GM21723 (cell line): ENCODE data around the gene KCTD16.

Experiments used
- ATAC-seq: cut with Tn5 transposase; IDR thresholded peaks from one replicate; pipeline ENCODE4 v1.9.1; 2021; ENCODE audit warnings: mild to moderate bottlenecking, moderate library complexity; ENCODE audit not compliant: unreplicated experiment

KCTD16 gene

DNA sequence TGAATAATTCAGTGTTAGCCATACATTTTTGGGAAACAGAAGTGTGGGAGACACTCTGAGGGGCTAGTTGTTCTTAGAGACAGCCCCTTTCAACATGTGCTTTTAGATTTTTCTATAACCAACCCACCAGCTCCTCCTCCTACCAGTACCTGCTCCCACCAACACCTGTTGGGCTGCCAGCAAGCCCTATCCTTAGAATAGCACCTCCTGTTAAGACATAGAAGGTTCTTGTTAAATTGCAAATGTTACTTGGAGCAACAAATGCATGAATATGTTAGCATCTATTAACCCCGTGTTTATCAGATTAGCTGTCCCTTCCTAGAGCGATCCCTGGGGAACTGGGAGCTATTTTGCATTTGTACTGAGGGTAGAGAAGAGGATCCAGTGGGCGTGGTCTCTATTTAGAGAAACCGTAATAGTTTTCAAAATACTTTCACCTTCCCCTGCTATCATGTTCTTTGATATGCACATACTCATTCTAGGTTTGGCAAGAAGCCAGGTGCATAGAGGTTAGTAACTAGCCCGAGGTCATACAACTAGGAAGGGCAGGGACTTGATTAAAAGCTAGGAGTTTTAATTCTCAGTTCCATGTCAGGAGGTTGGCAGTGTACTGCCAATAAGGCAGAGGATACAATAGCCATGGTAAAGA lies 334.4 kb downstream of the KCTD16 start:
- ATAC-seq: no peak

DNA sequence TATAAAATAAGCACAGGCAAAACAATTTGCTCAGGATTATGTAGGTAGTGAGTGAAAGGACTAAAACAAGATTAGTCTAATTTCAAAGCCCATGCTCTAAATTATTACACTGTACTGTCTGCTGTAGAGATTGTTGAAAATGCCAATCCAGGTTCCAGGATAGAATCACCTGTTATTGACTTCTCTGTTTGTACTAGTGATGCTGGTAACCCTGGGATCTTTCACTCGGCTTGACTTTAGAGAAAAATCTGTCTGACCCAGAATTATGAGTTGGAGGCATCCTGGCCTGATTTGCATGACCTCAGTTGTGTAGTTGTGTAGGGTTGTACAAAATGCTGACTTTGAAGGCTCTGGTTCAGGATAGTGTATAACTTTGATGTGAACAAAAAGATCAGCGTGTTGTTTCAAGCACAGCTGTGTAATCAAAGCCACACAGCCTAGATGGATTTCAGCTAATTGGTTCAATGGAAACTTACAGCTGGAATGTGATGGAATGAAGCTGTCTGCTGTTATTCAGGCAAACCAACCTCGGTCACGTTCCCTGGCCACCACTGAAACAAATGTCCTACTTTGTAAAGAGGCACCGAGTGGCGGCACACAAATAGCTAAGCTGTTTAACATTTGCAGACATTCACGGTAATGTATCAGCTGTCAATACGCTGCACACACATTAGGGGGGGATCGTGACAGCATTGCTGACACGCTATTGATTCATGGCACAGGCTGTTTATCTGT lies 340.3 kb downstream of the KCTD16 start:
- ATAC-seq: no peak

DNA sequence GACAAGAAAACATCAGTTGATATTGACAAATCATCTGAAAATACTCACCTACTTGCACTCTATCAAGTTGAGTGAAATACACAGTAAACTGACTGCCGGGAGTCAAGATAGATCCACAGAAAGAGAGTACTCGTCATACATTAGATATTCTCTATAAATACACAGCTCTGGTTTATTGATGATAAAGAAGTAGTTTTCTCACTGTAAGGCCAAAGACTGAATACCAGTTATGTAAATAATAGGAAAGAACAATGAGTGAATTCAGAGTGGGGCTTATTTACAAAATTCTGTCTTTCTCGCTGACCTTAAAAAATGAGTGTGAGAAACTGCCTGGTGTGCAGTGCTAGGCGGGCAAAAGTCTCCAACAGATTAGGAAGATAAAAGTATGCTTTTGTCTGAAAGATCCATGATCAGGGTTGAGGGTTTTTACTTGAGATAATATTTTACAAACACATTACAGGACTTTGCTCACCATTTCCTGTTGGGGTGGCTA lies 341.0 kb downstream of the KCTD16 start:
- ATAC-seq: no peak

DNA sequence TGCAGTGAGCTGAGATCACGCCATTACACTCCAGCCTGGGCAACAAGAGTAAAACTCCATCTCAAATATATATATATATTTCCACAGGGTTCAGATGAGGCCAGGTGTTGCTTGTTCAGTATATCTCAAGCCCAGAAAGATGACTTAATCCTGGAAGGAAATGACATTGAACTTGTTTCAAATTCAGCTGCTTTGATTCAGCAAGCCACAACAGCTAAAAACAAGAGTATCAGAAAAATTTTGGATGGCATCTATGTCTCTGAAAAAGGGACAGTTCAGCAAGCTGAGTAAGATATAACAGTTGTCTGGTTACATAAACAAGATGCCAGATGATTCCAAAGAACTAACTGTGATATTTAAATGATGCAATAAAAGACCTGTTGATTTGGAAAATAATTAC lies 352.0 kb downstream of the KCTD16 start:
- no peak for ATAC-seq

DNA sequence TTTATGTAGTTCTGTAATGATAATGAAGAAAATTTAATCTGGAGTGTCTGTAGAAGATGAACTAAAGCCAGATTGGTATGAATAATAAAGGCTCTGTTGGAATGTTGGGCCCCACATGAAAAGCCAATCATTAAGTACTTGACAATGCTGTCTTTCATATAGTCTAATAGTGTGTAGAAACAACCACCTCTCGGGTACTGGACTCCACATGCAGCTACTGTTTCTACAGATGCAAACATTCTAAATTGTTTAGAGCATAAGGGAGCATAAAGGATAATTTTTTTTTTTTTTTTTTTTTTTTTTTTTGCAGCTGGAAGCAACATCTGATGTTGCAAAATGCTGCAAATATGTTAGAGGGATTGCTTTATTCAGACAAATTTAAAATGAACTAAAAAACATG lies 354.3 kb downstream of the KCTD16 start:
- no peak for ATAC-seq

DNA sequence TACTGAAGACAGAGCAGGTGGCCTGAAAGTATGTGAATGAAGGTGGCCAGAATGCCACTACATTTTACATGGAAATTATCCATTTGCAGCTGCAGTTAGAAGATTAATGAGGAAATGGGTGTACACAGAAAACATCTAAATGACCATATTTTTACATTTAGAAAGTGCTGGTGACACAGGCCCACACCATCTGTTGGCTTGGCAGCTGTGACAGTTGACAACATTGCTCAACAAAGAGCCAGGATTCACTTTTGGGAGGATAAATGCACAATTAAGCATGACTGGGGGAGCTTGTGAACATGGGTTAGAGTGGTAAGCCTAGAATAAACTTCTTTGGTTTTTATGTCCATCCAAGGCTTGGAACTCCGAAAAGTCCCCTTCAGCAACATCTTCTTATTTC lies 360.5 kb downstream of the KCTD16 start:
- ATAC-seq: no peak
